Activated CD4-positive, CD25-positive, alpha-beta regulatory T cell treated with anti-CD3 and anti-CD28 coated beads, Interleukin-2, amount 50 U/mL, for 72 hours (primary cell): ENCODE measurements around the gene SEMA4B.

Experiments
- DNase-seq: peaks from one replicate; pipeline ENCODE4 v3.0.0; 2021

Gene SEMA4B

GRCh38 chr15:90207252-90207651 lies 6.1 kb downstream of the SEMA4B start:
- no peak for DNase-seq

DNA sequence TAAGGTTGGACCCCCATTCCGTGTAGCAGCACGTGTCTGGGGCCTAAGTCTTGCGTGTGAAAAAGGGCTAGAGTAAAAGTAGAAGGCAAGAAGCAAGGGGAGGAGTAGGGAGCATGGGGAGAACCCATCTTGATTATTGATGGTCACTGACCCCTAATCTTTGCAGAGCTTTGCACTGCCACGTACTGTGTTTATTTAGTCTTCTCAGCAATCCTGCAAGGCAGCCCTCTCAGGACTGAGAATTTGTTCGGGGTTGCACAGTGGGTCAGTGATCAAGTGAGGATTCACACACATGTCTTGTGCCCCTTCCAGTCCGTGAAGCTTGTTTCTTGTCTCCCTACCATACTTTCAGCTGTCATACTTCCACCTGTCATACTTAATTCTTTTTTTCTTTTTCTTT lies 7.2 kb downstream of the SEMA4B start:
- DNase-seq, result no peak

- no peak for DNase-seq
These were observed 8.5 kb downstream of the SEMA4B start for GRCh38 chr15:90209591-90209990.

DNA sequence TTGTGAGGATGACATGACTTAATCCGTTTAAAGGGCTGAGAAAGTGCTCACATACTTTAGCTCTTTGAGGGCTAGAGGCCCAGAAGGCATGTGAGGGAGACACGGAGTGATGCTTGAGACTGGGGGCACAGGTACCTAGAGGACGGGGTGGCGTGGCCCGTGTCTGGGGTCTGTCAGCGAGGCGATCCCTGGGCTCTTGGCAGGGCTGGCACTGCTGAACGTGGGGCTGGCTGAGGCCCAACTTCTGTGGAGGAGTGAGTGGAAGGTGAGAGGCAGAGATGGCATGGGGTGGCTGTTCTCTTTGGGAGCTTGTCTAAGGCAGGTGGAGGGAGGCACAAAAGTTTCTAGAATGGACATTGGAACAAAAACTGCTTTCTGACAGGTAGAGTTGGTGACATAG lies 9.5 kb downstream of the SEMA4B start:
- no peak for DNase-seq

DNA sequence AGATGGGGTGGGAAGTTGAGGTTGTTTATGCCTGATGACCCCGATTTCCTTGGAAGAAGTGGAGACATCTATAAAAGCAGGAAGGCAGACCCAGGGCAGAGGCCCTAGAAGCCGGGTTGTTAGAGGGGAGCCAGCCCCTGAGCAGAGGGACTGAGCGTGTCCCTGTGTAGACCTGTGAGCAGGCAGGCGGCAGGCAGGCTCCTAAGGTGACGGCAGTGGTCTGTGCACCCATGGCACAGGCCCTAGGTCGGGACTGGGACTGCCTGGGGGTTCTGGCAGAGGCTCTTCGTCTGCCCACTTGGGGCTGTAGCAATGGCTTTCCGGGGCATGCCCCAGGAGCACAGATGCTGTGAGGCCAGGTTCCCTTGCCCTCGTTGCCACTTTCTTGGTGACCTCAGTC lies 9.9 kb downstream of the SEMA4B start:
- no peak for DNase-seq

DNA sequence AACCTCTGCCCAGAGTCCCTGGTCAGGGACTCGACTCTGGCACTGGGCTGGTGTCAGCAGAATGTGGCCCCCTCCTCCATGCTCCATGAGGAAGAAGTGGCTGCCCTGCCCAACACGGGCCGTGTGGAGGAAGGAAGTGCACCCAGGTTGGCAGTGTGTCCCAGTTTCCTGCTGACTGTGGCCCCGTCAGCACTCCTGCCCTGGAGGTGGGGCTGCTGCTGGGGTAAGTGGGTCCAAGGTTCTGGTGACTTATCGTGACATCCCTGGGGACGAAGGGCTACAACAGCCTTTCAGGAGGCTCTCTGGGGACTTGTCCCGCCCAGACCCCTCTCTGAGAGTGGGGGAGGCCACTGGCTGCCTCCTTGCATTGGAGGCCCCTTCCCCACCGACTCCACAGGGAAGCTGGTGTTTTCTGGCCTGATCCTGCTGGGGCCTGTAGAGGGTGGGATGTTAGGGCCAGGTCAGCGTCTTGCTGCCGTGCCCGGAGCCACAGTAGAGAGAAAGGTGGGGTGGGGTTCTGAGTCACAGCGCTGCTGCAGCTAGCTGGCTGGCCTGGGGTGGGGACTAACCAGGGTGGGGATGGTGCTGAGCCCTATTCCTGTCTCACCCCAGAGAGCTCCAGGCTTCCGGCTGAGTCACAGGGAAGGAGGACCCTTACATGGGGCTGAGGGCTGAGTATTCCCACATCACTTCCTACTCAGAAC lies 10.5 kb downstream of the SEMA4B start:
- no peak for DNase-seq

DNA sequence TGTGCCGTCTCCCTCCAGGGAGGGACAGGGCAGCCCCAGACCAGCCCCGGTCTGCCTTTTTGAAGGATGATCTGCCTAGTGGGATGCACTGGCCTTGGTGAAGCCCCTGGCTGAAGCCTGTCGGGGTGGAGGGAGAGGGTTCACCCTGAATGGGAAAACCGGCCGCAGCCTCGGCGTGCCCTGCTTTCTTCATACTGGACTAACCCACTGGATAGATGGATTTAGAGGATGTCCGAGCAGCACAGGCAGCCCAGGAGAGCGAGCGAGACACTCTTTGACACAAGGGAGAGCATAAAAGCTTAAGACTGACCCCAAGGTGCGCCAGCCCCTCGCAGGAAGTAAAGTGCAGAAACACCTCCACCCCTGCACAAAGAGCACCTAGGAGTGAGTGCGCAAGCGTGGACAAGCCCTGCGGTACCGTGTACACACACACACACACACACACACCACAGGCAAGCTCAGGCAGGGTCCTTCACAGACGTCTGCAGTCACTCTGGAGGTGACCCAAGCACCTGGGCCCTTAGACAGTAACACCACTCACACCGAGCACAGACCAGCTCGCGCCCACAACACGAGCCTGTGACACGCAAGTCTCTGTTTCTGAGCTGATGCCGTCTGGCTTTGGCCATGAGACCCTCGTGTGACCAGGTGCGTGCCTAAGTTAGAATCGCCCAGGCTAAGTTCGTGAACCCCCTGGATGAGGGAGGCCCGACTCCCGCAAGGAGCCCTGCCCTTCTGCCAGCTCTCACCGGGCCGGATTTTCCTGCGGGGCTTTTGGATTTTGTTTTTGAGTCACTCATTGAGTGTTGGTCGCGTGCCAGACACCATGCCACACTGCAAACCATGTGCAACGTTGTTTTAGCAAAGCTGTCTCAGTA lies 11.3 kb downstream of the SEMA4B start:
- no peak for DNase-seq

- no peak for DNase-seq
These were observed 12.1 kb downstream of the SEMA4B start for GRCh38 chr15:90213122-90213817.

- DNase-seq, result no peak
These were observed 12.7 kb downstream of the SEMA4B start for GRCh38 chr15:90213818-90214204.

DNA sequence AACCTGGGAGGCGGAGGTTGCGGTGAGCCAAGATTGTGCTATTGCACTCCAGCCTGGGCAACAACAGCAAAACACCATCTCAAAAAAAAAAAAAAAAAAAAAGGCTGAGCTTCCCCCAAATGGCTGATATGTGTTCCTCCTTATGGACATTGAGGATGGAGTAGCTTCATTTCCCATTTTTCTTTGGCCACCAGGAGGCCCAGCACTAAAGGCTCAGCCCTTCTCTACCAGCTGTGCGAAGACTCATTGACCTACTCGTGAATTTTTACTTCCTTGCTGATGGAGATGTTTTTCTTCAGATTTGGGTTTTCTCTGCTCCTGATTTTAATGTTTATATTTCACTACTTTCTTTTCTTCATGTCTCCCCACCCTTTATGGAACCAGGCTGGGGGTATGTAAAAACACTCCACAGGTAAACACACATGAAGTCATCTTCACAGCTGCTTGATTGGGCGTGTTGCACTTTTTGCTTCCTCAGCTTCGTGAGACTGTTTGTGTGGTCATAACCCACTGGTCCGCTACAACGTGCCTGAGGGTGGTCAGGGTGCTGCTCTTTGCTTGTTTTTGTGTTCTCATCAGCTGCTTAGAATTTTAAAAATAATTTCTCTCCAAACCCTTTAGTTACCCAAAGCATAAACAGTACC lies 13.5 kb downstream of the SEMA4B start:
- DNase-seq, result no peak

DNA sequence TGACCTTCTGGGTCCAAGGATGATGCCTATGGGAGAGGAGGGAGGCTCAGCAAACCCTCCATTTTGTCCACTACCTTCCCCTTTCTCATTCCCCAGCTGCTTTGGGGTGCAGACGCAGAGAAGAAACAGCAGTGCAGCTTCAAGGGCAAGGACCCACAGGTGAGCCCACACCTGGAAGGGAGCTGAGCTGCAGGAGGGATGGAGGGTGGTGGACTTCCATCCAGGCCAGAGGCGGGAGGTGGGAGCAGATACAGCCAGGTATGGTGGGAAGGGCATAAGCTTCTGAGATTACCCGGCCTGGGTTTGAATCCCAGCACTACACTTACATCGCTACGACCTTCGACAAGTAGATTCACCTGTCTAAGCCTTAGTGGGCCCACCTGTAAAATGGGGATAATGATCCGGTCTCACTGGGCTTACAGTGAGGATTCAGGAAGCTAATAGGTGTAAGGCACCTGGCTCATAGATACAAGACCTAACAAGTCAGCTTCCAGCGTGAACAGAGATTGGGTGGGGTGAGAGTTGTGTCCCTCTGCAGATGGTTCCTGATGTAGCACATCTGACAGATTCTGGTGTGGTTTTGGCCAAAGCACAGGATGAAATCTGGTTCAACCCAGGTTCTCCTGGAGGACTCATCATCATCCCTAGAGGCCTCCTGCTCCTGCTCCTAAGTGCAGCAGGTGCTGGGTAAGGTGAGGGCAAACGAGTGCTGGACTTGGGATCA lies 16.7 kb downstream of the SEMA4B start:
- DNase-seq, result no peak

DNA sequence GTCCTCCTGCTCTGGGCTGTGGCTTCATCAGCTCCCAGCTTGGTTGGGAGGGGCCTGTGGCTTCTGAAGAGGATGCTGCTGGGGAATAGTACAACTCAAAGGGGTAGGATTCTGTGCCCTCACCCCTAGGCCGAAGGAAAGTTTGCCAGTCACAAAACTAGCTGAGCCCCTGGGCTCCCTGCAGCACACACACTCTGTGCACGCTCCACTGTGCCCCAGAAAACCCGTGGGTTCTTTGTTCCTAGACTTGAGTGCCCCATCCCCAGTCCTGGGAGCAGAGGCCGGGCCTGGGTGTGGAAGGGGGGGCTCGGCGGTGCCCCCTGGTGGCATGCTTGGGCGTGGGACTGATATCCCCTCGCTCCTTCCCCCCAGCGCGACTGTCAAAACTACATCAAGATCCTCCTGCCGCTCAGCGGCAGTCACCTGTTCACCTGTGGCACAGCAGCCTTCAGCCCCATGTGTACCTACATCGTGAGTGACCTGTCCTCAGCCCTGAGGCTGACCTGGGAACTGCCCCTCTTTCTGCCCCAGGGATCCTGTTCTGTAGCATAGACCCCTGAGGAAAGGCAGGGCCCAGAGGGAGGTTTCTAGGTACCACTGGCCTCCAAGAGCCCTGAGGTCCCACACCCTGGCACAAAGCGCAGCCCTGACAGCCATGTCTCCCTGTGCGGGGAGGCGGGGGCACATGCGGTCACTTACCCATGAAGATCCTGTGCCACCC lies 18.5 kb downstream of the SEMA4B start:
- peak; percentile 57 for DNase-seq

GRCh38 chr15:90221246-90221900 lies 20.2 kb downstream of the SEMA4B start:
- no peak for DNase-seq

DNA sequence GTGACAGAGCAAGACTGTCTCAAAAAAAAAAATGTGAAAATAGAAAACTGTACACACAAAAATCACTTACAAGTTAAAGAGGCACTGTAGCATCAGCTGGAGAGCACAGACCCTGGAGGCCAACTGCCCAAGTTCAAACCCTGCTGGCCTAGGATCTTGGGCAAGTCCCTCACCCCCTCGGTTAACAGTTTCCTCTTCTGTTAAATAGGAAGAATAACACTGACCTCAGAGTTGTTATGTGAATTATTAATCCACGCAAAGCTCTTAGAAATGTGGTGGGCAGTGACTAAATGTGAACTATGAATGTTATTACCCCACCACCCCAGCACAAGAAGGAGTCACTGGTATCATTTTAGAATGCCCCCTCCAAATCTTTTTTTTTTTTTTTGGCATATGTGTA lies 21.4 kb downstream of the SEMA4B start:
- DNase-seq, result no peak

GRCh38 chr15:90223441-90224165 lies 22.5 kb downstream of the SEMA4B start:
- no peak for DNase-seq

DNA sequence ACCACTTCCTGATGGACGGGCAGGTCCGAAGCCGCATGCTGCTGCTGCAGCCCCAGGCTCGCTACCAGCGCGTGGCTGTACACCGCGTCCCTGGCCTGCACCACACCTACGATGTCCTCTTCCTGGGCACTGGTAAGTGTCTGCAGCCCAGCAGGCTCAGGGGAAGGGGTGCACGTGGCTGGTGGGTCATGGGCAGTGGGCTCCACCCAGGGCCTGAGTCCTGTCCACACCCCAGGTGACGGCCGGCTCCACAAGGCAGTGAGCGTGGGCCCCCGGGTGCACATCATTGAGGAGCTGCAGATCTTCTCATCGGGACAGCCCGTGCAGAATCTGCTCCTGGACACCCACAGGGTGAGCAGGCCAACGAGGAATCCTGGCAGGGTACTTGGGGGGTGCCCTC lies 23.9 kb downstream of the SEMA4B start:
- DNase-seq, result no peak

DNA sequence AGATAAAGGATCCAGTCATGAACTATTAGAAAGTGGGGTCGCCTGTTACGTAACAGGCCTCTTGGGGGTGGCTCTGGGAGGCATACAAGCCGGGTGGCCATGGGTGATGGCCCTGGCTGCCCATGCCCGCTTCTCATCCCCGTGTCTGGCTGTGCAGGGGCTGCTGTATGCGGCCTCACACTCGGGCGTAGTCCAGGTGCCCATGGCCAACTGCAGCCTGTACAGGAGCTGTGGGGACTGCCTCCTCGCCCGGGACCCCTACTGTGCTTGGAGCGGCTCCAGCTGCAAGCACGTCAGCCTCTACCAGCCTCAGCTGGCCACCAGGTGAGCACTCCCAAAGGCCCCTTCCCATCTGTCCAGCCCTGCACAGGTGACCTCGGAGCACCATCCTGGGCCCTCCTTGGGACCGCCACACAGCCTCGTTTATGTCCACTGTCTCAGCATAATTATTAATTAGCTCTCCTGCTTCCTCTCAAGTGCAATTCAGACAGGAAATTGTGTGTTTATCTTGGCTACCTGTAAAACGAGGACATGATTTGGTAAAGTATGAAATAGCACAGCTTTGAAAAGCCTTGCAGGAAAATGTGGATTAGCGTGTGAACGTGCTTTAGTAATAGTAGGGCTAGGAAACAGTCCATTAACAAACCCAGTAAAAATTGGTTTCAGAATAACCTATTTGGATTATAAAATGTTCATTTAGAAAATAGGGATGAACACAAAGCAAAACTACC lies 24.5 kb downstream of the SEMA4B start:
- DNase-seq, result no peak

GRCh38 chr15:90227336-90227735 lies 26.2 kb downstream of the SEMA4B start:
- DNase-seq, result no peak

GRCh38 chr15:90227816-90228772 lies 27.0 kb downstream of the SEMA4B start:
- DNase-seq, result no peak
